Endodermal cell (in vitro differentiated cells): ENCODE results near the gene SPATA12. TPM values are rescaled to one million over a fixed set of nuclear protein-coding genes. Genes with fewer than 3 reads are reported as not detected.

Source experiments
- DNase-seq: peaks from one replicate; pipeline ENCODE4 v3.0.0-alpha.2; 2017
- H3K27ac ChIP-seq: 2 replicates; pipeline ENCODE4 v1.5.1; 2013; ENCODE audit warnings: mild to moderate bottlenecking, low read depth, low read length, moderate library complexity
- H3K27me3 ChIP-seq: 2 replicates; pipeline ENCODE4 v1.6.1; 2013; ENCODE audit warnings: mild to moderate bottlenecking, low read length, moderate library complexity; ENCODE audit not compliant: insufficient read depth, control insufficient read depth, poor library complexity, severe bottlenecking
- H3K36me3 ChIP-seq: 2 replicates; pipeline ENCODE4 v1.7.0; 2013; ENCODE audit warnings: mild to moderate bottlenecking, low read length, moderate library complexity; ENCODE audit not compliant: control insufficient read depth, insufficient read depth
- H3K4me1 ChIP-seq: one replicate; pipeline ENCODE4 v1.7.0; 2013; ENCODE audit warnings: low read length; ENCODE audit not compliant: control insufficient read depth, insufficient read depth
- H3K4me3 ChIP-seq: 2 replicates; pipeline ENCODE4 v1.5.1; 2013; ENCODE audit warnings: mild to moderate bottlenecking, low read length, moderate library complexity
- H3K9ac ChIP-seq: 2 replicates; pipeline ENCODE4 v1.6.1; 2013; ENCODE audit warnings: mild to moderate bottlenecking, low read length, moderate library complexity; ENCODE audit not compliant: poor library complexity, severe bottlenecking; ENCODE audit errors: extremely low read depth
- H3K9me3 ChIP-seq: 2 replicates; pipeline ENCODE4 v1.6.1; 2013; ENCODE audit warnings: mild to moderate bottlenecking, low read length, moderate library complexity; ENCODE audit not compliant: control insufficient read depth
- H3K27ac Mint-ChIP-seq: 2 replicates; pipeline ENCODE4 v1.8.0; 2020; ENCODE audit warnings: mixed read lengths
- H3K27me3 Mint-ChIP-seq: 2 replicates; pipeline ENCODE4 v1.8.0; 2021; ENCODE audit warnings: mild to moderate bottlenecking, mixed read lengths; ENCODE audit not compliant: insufficient read depth
- H3K36me3 Mint-ChIP-seq: 2 replicates; pipeline ENCODE4 v1.8.0; 2020; ENCODE audit warnings: low read depth, mixed read lengths
- H3K4me1 Mint-ChIP-seq: 2 replicates; pipeline ENCODE4 v1.8.0; 2020; ENCODE audit warnings: mixed read lengths
- H3K4me3 Mint-ChIP-seq: 2 replicates; pipeline ENCODE4 v1.8.0; 2020; ENCODE audit warnings: mild to moderate bottlenecking, moderate library complexity, mixed read lengths
- H3K9me3 Mint-ChIP-seq: 2 replicates; pipeline ENCODE4 v1.8.0; 2020; ENCODE audit warnings: mild to moderate bottlenecking, mixed read lengths
- WGBS, 2 experiments: methylation state at CpG; one replicate each; pipeline versions ENCODE4 v1.1.5 to v1.1.7; 2013; ENCODE audit warnings: missing lambda C conversion rate in 2 of 2, mixed read lengths in 1 of 2; ENCODE audit not compliant: insufficient coverage in 1 of 2, insufficient read length in 1 of 2; 5-methylcytosine and 5-hydroxymethylcytosine counted together
- total RNA-seq, 2 donors: library from RNA; stranded (reverse); fragmentation: NEBNext Ultra II Directional in 1 of 2; extraction: Animal tissue kit (Norgen Biotek cat#: 25700) in 1 of 2; gene quantifications; 2 replicates in 1 of 2; 3 replicates in 1 of 2; pipeline ENCODE4 v1.2.1, GENCODE V29; 2021
- TF ChIP-seq, protein P1 (sequence below): fragments of 200-600 bp; sonication (generic); conservative IDR thresholded peaks from 2 replicates; pipeline ENCODE4 v1.5.0; 2021; ENCODE audit warnings: antibody characterized with exemption, mild to moderate bottlenecking

The SPATA12 gene
- total RNA-seq, 2 donors from 2014 or later, result not detected

DNA sequence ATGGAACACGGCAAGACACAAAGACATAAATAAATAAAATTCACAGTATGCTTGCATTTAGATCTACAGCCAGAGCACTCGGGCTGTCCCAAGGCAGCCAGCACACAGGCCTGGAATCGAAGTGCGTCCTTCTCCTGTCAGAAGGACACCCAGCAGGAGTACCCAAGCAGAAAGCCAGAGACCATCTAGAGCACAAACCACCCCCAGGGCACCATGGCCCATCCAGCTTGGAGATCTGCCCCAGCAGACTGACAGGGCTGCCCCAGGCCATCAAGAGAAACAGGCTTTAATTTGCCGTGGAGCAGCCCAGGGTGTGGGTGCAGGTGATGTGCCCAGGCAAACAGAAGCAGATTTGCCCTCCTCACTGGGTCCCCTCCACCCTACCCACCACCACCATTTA lies 7.8 kb upstream of the SPATA12 start:
- Histone ChIP-seq H3K27me3 (no peaks in the 10 kb centered on the region), H3K4me1 (no peaks in the 10 kb centered on the region), H3K27ac (no peak overlapping the region), H3K9ac (no peak overlapping the region), H3K4me3 (no peak overlapping the region), H3K36me3 (no peaks in the 10 kb centered on the region), H3K9me3 (no peaks in the 10 kb centered on the region)
- TF ChIP-seq, protein P1, sequence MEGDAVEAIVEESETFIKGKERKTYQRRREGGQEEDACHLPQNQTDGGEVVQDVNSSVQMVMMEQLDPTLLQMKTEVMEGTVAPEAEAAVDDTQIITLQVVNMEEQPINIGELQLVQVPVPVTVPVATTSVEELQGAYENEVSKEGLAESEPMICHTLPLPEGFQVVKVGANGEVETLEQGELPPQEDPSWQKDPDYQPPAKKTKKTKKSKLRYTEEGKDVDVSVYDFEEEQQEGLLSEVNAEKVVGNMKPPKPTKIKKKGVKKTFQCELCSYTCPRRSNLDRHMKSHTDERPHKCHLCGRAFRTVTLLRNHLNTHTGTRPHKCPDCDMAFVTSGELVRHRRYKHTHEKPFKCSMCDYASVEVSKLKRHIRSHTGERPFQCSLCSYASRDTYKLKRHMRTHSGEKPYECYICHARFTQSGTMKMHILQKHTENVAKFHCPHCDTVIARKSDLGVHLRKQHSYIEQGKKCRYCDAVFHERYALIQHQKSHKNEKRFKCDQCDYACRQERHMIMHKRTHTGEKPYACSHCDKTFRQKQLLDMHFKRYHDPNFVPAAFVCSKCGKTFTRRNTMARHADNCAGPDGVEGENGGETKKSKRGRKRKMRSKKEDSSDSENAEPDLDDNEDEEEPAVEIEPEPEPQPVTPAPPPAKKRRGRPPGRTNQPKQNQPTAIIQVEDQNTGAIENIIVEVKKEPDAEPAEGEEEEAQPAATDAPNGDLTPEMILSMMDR, result no peak
- Mint-ChIP-seq H3K4me3 (no peak overlapping the region), H3K9me3 (no peaks in the 10 kb centered on the region), H3K27ac (peak overlapping the region; percentile 46), H3K36me3 (no peaks in the 10 kb centered on the region), H3K27me3 (no peaks in the 10 kb centered on the region), H3K4me1 (no peaks in the 10 kb centered on the region)
- WGBS, 2 experiments, result 94 to 100% methylated on average over 2 to 5 of the region's 5 CpGs
- no peak for DNase-seq

DNA sequence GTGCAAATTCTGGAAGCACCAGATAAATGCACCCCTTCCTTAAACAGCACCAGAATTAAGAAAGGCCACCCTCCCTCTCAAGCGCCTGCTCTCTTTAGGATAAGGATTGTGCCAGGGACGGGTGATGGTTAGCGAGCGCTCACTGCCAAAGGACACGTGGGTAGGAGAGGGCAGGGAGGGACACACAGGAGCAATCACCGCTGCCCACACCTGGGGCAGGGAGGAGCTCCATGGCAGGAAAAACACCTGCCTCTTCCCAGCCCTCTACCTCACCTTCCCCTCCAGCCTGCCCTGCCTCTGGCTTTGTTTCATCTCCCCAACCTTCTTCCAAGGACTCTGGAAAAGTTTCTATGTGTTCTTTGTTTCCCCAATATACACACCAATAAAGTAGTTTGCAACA lies 7.3 kb upstream of the SPATA12 start:
- H3K27me3 Mint-ChIP-seq, result no peaks in the 10 kb centered on the region
- no peak overlapping the region for H3K4me3 Mint-ChIP-seq
- no peaks in the 10 kb centered on the region for H3K36me3 Mint-ChIP-seq
- Histone ChIP-seq H3K27ac (no peak overlapping the region), H3K9ac (no peak overlapping the region), H3K4me3 (no peak overlapping the region), H3K27me3 (no peaks in the 10 kb centered on the region), H3K36me3 (no peaks in the 10 kb centered on the region), H3K4me1 (no peaks in the 10 kb centered on the region), H3K9me3 (no peaks in the 10 kb centered on the region)
- TF ChIP-seq, protein P1, result no peak
- no peak for DNase-seq
- H3K9me3 Mint-ChIP-seq, result no peaks in the 10 kb centered on the region
- WGBS, 2 experiments, result 95 to 96% methylated on average over 5 to 6 of the region's 6 CpGs
- H3K27ac Mint-ChIP-seq, result peak overlapping the region; percentile 46
- H3K4me1 Mint-ChIP-seq, result no peaks in the 10 kb centered on the region

GRCh38 chr3:57057351-57057750 lies 3.1 kb upstream of the SPATA12 start:
- Mint-ChIP-seq H3K4me1 (peaks cover 11% of the 10 kb centered on the region), H3K27ac (no peak overlapping the region), H3K4me3 (no peak overlapping the region), H3K27me3 (no peaks in the 10 kb centered on the region), H3K9me3 (no peaks in the 10 kb centered on the region), H3K36me3 (no peaks in the 10 kb centered on the region)
- 81 to 98% methylated on average over 4 to 6 of the region's 6 CpGs for WGBS, 2 experiments
- DNase-seq, result no peak
- H3K4me1 ChIP-seq, result no peaks in the 10 kb centered on the region
- no peak overlapping the region for H3K9ac ChIP-seq
- TF ChIP-seq, protein P1, result no peak
- no peaks in the 10 kb centered on the region for H3K27me3 ChIP-seq
- H3K4me3 ChIP-seq, result no peak overlapping the region
- no peaks in the 10 kb centered on the region for H3K9me3 ChIP-seq
- H3K36me3 ChIP-seq, result no peaks in the 10 kb centered on the region
- H3K27ac ChIP-seq, result no peak overlapping the region
